H9 (cell line): ENCODE results near the gene MICAL2. TPM values are rescaled to one million over a fixed set of nuclear protein-coding genes. Genes with fewer than 3 reads are reported as not detected.

ENCODE experiments used
- DNase-seq: peaks from one replicate; pipeline ENCODE4 v3.0.0-alpha.2; 2017
- H2AFZ ChIP-seq: one replicate; pipeline ENCODE4 v1.6.1; 2013; ENCODE audit warnings: mild to moderate bottlenecking, low read length, control low read depth, moderate library complexity
- H2AK5ac ChIP-seq: 2 replicates; pipeline ENCODE4 v1.6.1; 2013; ENCODE audit warnings: low read length, control low read depth, mixed read lengths; ENCODE audit not compliant: insufficient read length
- H2BK120ac ChIP-seq: one replicate; pipeline ENCODE4 v1.6.1; 2013; ENCODE audit warnings: low read depth, mild to moderate bottlenecking, low read length, control low read depth, inconsistent platforms; ENCODE audit not compliant: poor library complexity, severe bottlenecking
- H2BK12ac ChIP-seq: 2 replicates; pipeline ENCODE4 v1.6.1; 2013; ENCODE audit warnings: low read length, control low read depth, mixed read lengths, low read depth; ENCODE audit not compliant: insufficient read length
- H2BK15ac ChIP-seq: 2 replicates; pipeline ENCODE4 v1.6.1; 2013; ENCODE audit warnings: low read depth, low read length, control low read depth
- H2BK20ac ChIP-seq: one replicate; pipeline ENCODE4 v1.6.1; 2013; ENCODE audit warnings: low read depth, mild to moderate bottlenecking, low read length, control low read depth, inconsistent platforms; ENCODE audit not compliant: poor library complexity, severe bottlenecking
- H2BK5ac ChIP-seq: 2 replicates; pipeline ENCODE4 v1.6.1; 2013; ENCODE audit warnings: low read length, control low read depth, mixed read lengths; ENCODE audit not compliant: insufficient read length
- H3K14ac ChIP-seq: 2 replicates; pipeline ENCODE4 v1.6.1; 2013; ENCODE audit warnings: low read length, control low read depth; ENCODE audit not compliant: insufficient read depth
- H3K18ac ChIP-seq: 2 replicates; pipeline ENCODE4 v1.6.1; 2013; ENCODE audit warnings: low read depth, mild to moderate bottlenecking, mixed read lengths, low read length, control low read depth; ENCODE audit not compliant: insufficient read length
- H3K23ac ChIP-seq: 2 replicates; pipeline ENCODE4 v1.6.1; 2013; ENCODE audit warnings: low read length, control low read depth, mixed read lengths, low read depth; ENCODE audit not compliant: insufficient read length
- H3K23me2 ChIP-seq: 2 replicates; pipeline ENCODE4 v1.6.1; 2013; ENCODE audit warnings: low read depth, mild to moderate bottlenecking, mixed read lengths, low read length, control low read depth; ENCODE audit not compliant: insufficient read length, poor library complexity, severe bottlenecking
- H3K27ac ChIP-seq: 2 replicates; pipeline ENCODE4 v1.5.1; 2013; ENCODE audit warnings: low read length, control low read depth, mixed read lengths, low read depth; ENCODE audit not compliant: insufficient read length
- H3K27me3 ChIP-seq: 2 replicates; pipeline ENCODE4 v1.6.1; 2013; ENCODE audit warnings: low read length, control low read depth, inconsistent platforms; ENCODE audit not compliant: insufficient read depth
- H3K4ac ChIP-seq: 2 replicates; pipeline ENCODE4 v1.6.1; 2013; ENCODE audit warnings: low read depth, mild to moderate bottlenecking, control low read depth, inconsistent platforms, low read length, moderate library complexity
- H3K4me1 ChIP-seq: 2 replicates; pipeline ENCODE4 v1.6.1; 2013; ENCODE audit warnings: low read length, control low read depth, inconsistent platforms; ENCODE audit not compliant: insufficient read depth
- H3K4me2 ChIP-seq: 2 replicates; pipeline ENCODE4 v1.6.1; 2013; ENCODE audit warnings: low read length, control low read depth, mixed read lengths; ENCODE audit not compliant: insufficient read length, insufficient read depth
- H3K56ac ChIP-seq: 2 replicates; pipeline ENCODE4 v1.6.1; 2013; ENCODE audit warnings: low read depth, mild to moderate bottlenecking, mixed read lengths, low read length, control low read depth; ENCODE audit not compliant: insufficient read length
- H3K79me1 ChIP-seq: 2 replicates; pipeline ENCODE4 v1.6.1; 2013; ENCODE audit warnings: low read depth, mild to moderate bottlenecking, moderate library complexity, low read length, control low read depth, inconsistent platforms; ENCODE audit not compliant: insufficient read depth, poor library complexity, severe bottlenecking
- H3K79me2 ChIP-seq: 2 replicates; pipeline ENCODE4 v1.6.1; 2013; ENCODE audit warnings: low read length, control low read depth, inconsistent platforms; ENCODE audit not compliant: insufficient read depth
- H3K9ac ChIP-seq: 2 replicates; pipeline ENCODE4 v1.6.1; 2013; ENCODE audit warnings: low read length, control low read depth, mixed read lengths; ENCODE audit not compliant: insufficient read length; ENCODE audit errors: extremely low read depth
- H3K9me3 ChIP-seq: one replicate; pipeline ENCODE4 v1.6.1; 2013; ENCODE audit warnings: low read depth, low read length, inconsistent platforms; ENCODE audit not compliant: control insufficient read depth
- H3T11ph ChIP-seq: one replicate; pipeline ENCODE4 v1.6.1; 2013; ENCODE audit warnings: mild to moderate bottlenecking, low read length, control low read depth, inconsistent platforms
- H4K20me1 ChIP-seq: one replicate; pipeline ENCODE4 v1.6.1; 2013; ENCODE audit not compliant: control insufficient read depth, insufficient read length, insufficient read depth
- H4K5ac ChIP-seq: 2 replicates; pipeline ENCODE4 v1.6.1; 2013; ENCODE audit warnings: low read depth, mild to moderate bottlenecking, mixed read lengths, low read length, control low read depth; ENCODE audit not compliant: insufficient read length
- H4K8ac ChIP-seq: replicated peaks from 2 replicates; pipeline ENCODE4 v1.6.1; 2013; ENCODE audit warnings: low read length, control low read depth, mixed read lengths, low read depth; ENCODE audit not compliant: insufficient read length
- H4K91ac ChIP-seq: 2 replicates; pipeline ENCODE4 v1.6.1; 2013; ENCODE audit warnings: low read depth, mild to moderate bottlenecking, moderate library complexity, mixed read lengths, low read length, control low read depth; ENCODE audit not compliant: insufficient read length
- H3K27ac Mint-ChIP-seq, 3 experiments: 2 replicates in 2 of 3; 3 replicates in 1 of 3; pipeline ENCODE4 v1.8.0; 2020 to 2021; ENCODE audit warnings: mixed read lengths in 3 of 3, mild to moderate bottlenecking in 1 of 3, moderate library complexity in 1 of 3
- H3K27me3 Mint-ChIP-seq: 2 replicates; pipeline ENCODE4 v1.8.0; 2021; ENCODE audit warnings: low read depth, mild to moderate bottlenecking, moderate library complexity, mixed read lengths
- H3K36me3 Mint-ChIP-seq, 3 experiments: 2 replicates in 2 of 3; 3 replicates in 1 of 3; pipeline ENCODE4 v1.8.0; 2020 to 2021; ENCODE audit warnings: low read depth in 3 of 3, mixed read lengths in 3 of 3; ENCODE audit not compliant: insufficient read depth in 1 of 3
- H3K4me1 Mint-ChIP-seq, 2 experiments: 2 replicates each; pipeline ENCODE4 v1.8.0; 2020; ENCODE audit warnings: mixed read lengths in 2 of 2
- H3K4me3 Mint-ChIP-seq, 2 experiments: 2 replicates in 1 of 2; 3 replicates in 1 of 2; pipeline ENCODE4 v1.8.0; 2020 to 2021; ENCODE audit warnings: mild to moderate bottlenecking in 2 of 2, mixed read lengths in 2 of 2, moderate library complexity in 1 of 2
- H3K9me3 Mint-ChIP-seq, 2 experiments: 2 replicates in 1 of 2; 3 replicates in 1 of 2; pipeline ENCODE4 v1.8.0; 2020; ENCODE audit warnings: mild to moderate bottlenecking in 2 of 2, mixed read lengths in 2 of 2, moderate library complexity in 1 of 2
- WGBS: extraction: QIAGEN DNeasy Blood & Tissue Kit; methylation state at CpG from one replicate; pipeline ENCODE4 v1.1.7; 2013; ENCODE audit warnings: missing lambda C conversion rate, low lambda C conversion rate, mixed read lengths; ENCODE audit not compliant: insufficient read length; ENCODE audit errors: extremely low coverage; 5-methylcytosine and 5-hydroxymethylcytosine counted together
- total RNA-seq: library from RNA; stranded (reverse); gene quantifications from 2 replicates; pipeline ENCODE4 v1.2.1, GENCODE V29; 2021
- TF ChIP-seq, protein P1 (sequence below): fragments of 200-600 bp; sonication (generic); conservative IDR thresholded peaks from 3 replicates; pipeline ENCODE4 v1.8.0; 2021; ENCODE audit warnings: antibody characterized with exemption, mild to moderate bottlenecking

The MICAL2 gene
- total RNA-seq, 1 experiment from 2014 or later, result 4.7 TPM

DNA sequence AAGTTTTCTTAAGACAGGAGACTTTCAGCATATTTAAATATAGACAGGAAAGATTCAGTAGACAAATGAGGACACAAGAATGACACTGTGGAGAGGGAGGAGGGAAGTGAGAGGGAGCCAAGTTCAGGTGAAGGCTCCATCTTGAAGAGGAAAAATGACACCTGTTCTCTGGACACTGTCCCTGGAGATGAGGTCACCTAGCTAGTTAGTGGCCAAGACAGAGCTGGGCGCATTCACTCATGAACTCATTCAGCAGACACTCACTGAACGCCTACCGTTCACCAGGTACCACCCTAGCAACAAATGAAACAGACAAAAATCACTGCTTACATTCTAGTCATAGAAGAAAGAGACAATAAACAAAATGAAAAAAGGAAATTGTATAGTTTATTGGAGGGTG, 163.7 kb downstream of the MICAL2 start:
- Histone ChIP-seq H3K4me2 (no peak overlapping the region), H2BK120ac (no peak overlapping the region), H3K79me2 (no peaks in the 10 kb centered on the region), H3K9ac (no peak overlapping the region), H3K79me1 (no peaks in the 10 kb centered on the region), H3K14ac (no peak overlapping the region), H2BK15ac (no peak overlapping the region), H3K23ac (no peak overlapping the region), H3K9me3 (no peaks in the 10 kb centered on the region), H3K18ac (no peak overlapping the region), H2AK5ac (no peak overlapping the region), H4K5ac (no peak overlapping the region), H3K4me1 (no peaks in the 10 kb centered on the region), H2BK5ac (no peak overlapping the region), H3K23me2 (no peaks in the 10 kb centered on the region), H4K91ac (no peak overlapping the region), H2BK20ac (no peak overlapping the region), H3K56ac (no peak overlapping the region), H4K20me1 (no peaks in the 10 kb centered on the region), H2BK12ac (no peak overlapping the region), H3T11ph (no peak overlapping the region), H3K27ac (no peak overlapping the region), H2AFZ (no peak overlapping the region), H4K8ac (no peak overlapping the region), H3K27me3 (no peaks in the 10 kb centered on the region), H3K4ac (no peak overlapping the region)
- no peak for DNase-seq
- TF ChIP-seq, protein P1, sequence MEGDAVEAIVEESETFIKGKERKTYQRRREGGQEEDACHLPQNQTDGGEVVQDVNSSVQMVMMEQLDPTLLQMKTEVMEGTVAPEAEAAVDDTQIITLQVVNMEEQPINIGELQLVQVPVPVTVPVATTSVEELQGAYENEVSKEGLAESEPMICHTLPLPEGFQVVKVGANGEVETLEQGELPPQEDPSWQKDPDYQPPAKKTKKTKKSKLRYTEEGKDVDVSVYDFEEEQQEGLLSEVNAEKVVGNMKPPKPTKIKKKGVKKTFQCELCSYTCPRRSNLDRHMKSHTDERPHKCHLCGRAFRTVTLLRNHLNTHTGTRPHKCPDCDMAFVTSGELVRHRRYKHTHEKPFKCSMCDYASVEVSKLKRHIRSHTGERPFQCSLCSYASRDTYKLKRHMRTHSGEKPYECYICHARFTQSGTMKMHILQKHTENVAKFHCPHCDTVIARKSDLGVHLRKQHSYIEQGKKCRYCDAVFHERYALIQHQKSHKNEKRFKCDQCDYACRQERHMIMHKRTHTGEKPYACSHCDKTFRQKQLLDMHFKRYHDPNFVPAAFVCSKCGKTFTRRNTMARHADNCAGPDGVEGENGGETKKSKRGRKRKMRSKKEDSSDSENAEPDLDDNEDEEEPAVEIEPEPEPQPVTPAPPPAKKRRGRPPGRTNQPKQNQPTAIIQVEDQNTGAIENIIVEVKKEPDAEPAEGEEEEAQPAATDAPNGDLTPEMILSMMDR, result no peak
- Mint-ChIP-seq H3K4me3 (no peak overlapping the region), H3K27ac (no peak overlapping the region), H3K27me3 (peaks cover 5% of the 10 kb centered on the region), H3K9me3 (no peaks in the 10 kb centered on the region), H3K4me1 (peaks cover 7 to 17% of the 10 kb centered on the region in 2 experiments; a peak in 3 of 4 replicates), H3K36me3 (no peaks in the 10 kb centered on the region)
- no CpG with 5 or more reads among the region's 3 CpGs for WGBS
